Measurements from ENCODE around the gene ACAD10.
"Not testable (repeated sequence)": the region's sequence is repeated elsewhere in the genome, so short reads cannot be mapped to it uniquely, and the experiment has no call there.

Gene ACAD10

GRCh38 chr12:111754671-111755070 lies 68.8 kb downstream of the ACAD10 start:
- no peak for FAIRE-seq

DNA sequence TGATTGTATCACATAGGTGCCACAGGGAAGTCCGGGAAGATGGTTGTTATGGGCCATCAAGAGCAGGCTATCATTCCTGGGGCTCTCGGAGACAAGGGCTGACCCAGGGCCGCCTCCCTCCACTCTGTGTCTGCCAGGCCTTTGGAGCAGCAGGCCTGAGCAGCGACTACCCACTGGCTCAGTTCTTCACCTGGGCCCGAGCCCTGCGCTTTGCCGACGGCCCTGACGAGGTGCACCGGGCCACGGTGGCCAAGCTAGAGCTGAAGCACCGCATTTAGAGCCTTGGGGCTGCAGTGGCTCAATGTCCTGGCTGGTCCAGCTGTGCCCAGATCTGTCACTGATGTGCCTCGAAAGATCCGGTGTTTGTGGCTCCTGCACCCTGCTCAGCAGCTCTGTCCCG lies 70.3 kb downstream of the ACAD10 start:
- no peak for FAIRE-seq

DNA sequence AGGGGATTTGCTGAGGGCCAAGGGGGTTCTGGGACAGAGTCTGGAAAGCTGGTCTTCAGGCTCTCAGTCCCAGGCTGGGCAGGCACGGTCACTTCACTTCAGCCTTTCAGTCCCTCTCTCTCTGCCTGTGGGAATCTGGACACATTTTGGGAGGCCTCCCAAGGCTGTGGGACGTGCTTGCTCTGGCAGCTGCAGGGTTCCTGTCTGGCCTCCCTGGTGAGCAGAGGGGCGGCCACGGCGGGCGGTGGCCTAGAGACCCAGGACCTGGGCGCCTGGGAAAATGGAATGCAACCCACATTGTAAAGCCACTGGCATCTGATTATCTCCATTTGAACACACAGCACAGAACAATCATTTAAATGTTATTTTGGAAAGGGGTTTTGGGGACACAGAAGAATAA lies 70.8 kb downstream of the ACAD10 start:
- FAIRE-seq, result no peak

GRCh38 chr12:111757361-111758119 lies 71.7 kb downstream of the ACAD10 start:
- FAIRE-seq, result no peak

- no peak for FAIRE-seq
Measured at GRCh38 chr12:111758120-111758561, 72.3 kb downstream of the ACAD10 start.

DNA sequence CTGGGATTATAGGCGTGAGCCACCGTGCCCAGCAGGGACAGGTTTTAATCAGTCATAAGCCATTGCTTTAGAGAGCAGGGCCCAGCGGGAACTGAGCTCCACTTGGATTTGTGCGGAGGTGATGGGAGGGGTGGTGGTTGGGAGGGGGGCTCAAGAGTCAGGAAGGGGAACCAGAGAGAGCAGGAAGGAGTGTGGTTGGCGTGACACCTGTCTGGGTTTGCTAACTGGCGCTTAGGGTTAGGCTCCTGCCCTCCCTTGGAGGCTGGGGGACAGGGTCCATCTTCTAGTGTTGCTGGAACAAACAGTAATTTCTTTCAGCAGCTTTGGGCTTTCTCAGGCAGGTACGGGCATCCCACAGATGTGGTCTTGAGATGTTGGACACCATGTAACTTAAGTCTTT lies 73.4 kb downstream of the ACAD10 start:
- no peak for FAIRE-seq

- FAIRE-seq, result no peak
Measured at GRCh38 chr12:111759991-111760390, 74.1 kb downstream of the ACAD10 start.

GRCh38 chr12:111761099-111761498 lies 75.2 kb downstream of the ACAD10 start:
- FAIRE-seq, result no peak

DNA sequence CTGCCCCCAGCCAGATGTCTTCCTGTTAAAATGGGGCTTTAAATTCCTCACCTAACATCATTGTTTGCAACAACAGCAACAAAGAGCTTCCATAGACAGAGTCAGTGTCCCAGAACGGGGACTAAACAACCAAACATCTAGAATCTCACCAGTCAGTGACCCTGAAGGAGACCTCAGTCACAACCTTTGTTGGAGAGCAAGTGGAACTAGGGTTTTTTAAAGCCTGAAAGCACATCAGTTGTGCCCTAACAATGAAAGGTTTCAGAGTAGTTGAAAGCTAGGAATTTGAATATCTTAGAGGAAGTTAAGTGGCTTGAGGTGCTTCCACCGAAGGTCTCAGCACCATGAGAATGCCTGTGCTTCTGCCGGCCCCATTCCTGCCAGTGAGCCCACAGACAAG lies 75.9 kb downstream of the ACAD10 start:
- no peak for FAIRE-seq

- FAIRE-seq, result not testable (repeated sequence)
Measured at GRCh38 chr12:111763552-111763951, 77.7 kb downstream of the ACAD10 start.

DNA sequence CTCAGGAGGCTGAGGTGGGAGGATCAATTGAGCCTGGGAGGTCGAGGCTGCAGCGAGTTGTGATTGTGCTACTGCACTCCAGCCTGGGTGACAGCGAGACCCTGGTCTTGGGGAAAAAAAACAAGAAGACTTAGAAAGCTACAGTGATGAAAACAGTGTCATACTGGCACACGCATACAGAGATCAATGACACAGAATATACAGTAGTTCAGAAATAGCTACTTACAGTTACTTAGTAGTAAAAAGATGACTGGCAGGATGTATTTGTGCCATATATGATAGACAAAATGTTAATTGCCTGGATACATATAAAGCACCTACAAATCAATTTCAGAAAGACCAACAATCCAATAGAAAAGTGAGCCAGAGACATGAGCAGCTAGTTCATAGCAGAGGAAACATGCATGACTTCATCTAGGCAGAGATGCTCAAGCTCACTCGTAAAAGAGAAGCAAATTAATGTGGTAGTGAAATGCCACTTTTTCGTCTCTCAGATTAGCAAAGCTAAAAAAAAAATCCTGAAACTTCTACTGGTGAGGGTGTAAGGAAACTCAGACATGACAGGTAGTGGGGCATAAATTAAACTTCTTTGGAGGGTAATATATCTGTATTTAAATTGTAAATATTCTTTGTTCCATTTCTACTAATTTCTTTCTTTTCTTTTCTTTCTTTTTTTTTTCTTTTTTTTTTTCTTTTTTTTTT lies 78.4 kb downstream of the ACAD10 start:
- FAIRE-seq, result no peak

DNA sequence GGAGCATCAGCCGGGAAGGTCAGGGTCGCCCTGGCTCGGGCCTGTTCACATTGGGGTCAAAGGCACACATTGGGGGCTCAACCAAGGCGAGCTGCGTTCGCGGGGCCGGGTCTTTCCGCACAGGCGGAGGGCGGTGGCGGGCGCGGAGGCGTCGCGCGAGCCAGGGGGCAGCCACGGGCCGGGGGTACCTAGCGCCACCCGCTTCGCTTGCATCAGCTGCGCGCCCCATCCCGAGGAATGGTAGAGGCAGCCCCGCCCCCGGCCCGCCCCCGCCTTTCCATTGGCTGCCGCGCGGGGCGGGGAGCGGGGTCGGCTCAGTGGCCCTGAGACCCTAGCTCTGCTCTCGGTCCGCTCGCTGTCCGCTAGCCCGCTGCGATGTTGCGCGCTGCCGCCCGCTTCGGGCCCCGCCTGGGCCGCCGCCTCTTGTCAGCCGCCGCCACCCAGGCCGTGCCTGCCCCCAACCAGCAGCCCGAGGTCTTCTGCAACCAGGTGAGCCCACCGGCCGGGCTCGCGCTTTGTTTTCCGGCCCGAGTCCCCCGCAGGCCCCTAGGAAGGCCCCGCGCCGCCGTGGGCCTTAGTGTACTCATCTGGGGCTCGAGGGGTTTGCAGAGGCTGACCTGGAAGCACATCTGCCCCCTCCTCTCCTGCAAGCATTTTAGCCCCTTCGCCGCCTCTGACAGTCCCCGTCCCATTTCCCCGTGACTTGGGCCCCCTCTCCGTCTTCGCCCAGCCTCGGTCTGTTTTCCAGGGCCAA lies 80.9 kb downstream of the ACAD10 start, which contains the start of gene ALDH2:
ALDH2 (plus strand) TSS at position 326 of the 754 bp plus-strand sequence; CDS start at position 376, 50 bp downstream.
- FAIRE-seq, result no peak

DNA sequence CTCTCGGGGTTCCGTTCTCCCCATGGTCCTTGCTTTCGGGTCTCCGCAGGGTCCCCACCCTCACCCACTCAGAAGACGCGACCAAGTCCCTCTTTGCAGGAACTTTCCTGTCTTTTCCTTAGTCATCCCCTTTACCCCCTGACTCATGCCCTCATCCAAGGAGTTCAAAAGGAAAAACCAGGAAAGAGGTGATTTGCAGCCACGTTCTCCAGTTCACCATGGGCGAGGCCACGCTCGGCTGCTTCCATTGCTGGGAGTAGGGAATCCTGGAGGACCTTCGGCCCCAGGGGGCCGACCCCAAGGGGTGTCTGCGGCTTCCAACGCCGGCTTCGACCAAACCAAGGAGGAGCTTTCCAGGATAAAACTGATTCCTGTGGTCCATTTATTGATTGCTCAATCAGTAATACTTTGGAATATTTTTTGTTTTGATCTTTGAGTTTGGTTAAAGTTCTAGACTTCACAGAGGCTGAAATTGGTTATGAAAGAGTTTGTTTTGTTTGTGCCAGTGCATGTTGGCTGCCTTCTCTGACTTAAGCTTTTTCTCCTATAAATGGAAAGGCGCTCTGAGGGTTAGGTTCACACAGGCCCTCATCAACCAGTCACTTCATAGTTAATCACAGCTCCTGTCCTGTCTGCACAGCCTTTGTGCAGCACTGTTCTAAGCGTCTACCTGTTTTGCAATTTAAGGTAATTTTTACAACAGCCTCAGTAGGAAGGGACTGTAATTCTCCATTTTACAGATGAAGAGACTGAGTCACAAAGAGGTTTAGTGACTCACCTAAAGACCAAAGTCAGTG lies 81.7 kb downstream of the ACAD10 start:
- FAIRE-seq, result no peak

GRCh38 chr12:111768159-111768895 lies 82.5 kb downstream of the ACAD10 start:
- FAIRE-seq, result no peak

GRCh38 chr12:111769599-111769998 lies 83.7 kb downstream of the ACAD10 start:
- FAIRE-seq, result no peak

DNA sequence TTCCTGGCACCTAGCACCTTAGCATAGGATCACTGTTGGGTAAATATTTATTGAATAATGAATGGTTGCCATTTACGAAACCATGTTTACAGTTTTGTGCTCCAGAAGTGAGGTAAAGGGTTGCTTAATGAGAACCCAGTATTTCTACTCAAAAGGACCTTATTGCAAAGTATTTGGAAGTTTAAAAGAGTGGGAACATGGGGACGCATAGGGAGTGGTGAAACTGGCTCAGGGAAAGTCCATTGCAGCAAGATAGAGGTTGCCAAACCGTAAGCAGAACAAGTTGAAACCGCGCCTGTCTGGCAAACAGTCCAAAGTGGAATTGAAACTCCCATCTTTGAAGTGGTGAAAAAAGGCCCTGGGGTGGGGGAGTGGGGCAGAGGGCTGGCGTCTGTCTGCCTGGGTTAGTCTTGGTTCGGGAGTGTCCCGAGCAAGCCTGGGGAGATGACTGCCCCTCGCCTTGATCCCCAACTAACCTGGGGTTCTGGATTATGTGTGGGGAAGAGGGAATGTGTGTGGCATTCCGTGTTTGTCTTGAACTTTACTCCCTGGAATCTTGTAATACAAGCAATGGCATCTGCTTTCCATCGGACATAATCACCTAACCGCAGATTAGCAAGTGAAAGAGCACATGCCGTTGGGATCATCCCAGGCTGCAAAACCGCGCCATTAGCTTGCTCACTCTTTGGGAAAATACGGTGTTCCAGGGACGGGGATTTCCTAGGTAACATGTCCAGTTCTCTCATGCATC lies 88.1 kb downstream of the ACAD10 start:
- no peak for FAIRE-seq

DNA sequence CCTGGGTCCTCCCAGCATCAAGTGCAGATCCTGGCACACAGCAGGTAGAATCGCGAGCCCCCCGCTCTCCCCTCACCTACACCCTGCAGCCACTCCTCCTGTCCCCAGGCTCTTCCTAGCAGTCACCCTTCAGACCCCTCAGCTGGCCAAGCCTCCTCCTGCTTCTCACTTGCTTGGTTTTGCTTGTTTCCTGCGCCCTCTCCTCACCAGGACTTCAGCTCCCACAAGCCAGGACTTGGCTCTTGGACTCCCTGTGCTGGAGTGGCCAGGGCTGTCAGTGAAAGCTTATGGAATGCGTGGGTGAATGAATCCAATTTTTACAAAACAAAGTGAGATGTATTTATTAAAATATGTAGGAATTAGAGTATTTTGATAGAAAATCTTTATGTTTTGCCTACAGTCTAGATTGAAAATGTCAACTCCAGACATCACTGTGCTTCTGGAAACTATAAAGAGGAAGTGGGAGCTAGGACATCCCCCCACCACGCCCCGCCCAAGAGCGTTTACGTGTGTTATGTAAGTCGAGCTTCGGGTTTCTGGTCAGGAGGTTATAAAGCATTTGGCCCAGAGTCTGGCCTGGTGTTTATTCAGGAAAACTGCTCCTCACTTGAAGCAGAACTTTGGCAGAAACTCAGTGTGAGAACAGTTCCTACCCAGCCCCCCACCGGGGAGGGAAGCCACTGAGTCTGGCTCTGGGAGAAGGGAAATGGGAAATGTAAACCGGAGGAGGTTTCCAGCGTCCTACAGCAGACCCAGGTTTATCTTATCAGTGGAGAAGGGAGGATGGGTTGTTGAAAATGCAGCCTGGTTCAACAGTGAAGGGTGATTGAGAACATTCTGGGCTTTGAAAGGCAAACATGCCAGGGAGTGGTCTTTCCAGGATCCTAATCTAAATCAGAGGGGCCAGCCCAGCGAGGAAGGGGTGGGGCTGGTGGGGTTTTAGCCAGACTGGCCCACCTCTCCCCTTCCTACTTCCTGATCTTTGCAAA lies 89.6 kb downstream of the ACAD10 start:
- FAIRE-seq, result no peak

GRCh38 chr12:111776836-111777344 lies 91.0 kb downstream of the ACAD10 start:
- FAIRE-seq, result no peak

- FAIRE-seq, result no peak
Measured at GRCh38 chr12:111777345-111778045, 91.6 kb downstream of the ACAD10 start.

Data from colon (tissue), 2 donors.